Cerebellar cortex (tissue), 1 donor: ENCODE measurements around the gene SBSN.
A peak's percentile ranks its signal among the peaks of the same experiment; 100 is the strongest.

Source experiments
- DNase-seq: peaks from one replicate; pipeline ENCODE4 v3.0.0-alpha.2; 2015; ENCODE audit warnings: low spot score

The SBSN gene

DNA sequence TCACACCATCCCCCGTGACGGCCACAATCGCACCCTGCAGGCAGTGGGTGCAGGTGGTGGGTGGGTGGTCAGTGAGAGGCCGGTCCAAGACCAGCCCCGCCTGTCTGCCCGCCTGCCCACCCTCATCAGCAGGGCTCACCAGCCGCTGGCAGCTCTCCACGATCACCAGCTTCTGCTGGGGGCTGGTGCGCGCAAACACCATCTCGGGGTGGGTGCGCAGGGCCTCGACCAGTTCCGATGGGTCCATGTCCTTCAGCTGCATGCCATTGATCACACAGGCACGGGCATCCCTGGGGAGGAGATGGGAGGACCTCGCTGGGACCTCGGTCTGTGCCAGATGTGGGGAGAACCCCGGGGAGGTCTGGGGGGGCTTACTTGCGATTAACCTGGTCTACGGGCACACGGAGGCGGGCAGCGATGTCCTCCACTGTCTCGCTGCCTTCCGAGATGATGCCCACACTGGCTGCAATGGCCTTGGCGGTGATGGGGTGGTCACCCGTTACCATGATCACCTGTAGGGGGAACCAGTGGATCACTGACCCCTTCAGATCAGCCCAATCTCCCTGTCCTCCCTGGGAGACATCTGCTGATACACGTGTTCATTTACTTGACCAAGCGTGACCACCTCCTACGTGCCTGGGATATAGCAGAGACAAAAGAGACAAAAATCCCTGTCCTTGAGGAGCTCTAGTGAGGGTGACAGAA, 27.3 kb upstream of the SBSN start:
- peak; percentile 39 for DNase-seq

DNA sequence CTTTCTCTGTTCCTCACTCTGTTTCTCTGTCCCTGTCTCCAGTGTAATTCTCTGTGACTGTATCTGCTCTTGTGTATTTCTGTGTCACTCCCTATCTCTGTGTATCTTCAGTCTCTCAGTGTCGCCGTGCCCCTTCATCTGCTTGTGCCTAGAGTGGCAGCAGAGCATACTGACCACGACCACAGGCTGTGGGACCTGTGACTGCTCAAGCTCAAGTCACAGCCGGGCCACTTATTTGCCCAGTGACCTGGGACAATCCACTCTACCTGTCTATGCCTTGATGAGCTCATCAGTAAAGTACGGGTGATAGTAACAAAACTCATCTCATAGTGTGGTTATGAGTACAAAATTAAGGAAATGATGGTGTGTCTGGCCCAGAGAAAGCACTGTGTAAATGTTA, 26.0 kb upstream of the SBSN start:
- no peak for DNase-seq

DNA sequence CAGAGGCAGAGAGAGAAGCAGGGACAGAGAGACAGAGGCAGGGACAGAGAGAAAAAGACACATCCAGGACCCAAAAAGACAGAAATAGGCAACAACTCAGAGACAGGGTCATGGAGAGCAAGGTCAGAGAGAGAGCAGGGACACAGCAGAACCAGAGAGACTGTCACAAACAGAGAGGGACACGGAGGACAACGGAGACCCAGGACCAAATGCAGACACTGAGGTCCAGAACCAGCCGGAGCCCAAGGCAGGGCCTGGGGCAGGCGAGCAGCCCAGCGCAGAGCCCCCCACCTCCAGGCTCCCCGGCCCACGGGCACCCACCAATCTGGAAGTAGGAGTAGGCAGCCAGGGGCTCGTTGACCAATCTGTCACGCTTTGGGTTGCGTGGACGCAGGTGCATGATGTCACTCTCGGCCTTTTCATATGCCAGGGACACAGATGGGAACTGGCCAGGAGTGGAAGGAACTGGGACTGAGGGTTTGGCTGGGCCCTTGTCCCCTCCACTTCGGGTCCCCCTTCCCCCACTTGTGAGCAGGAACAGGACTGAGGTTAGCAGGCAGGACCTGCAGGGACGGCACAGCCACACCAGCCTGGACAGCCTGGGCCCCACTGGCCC, 25.4 kb upstream of the SBSN start:
- peak; percentile 66 for DNase-seq

DNA sequence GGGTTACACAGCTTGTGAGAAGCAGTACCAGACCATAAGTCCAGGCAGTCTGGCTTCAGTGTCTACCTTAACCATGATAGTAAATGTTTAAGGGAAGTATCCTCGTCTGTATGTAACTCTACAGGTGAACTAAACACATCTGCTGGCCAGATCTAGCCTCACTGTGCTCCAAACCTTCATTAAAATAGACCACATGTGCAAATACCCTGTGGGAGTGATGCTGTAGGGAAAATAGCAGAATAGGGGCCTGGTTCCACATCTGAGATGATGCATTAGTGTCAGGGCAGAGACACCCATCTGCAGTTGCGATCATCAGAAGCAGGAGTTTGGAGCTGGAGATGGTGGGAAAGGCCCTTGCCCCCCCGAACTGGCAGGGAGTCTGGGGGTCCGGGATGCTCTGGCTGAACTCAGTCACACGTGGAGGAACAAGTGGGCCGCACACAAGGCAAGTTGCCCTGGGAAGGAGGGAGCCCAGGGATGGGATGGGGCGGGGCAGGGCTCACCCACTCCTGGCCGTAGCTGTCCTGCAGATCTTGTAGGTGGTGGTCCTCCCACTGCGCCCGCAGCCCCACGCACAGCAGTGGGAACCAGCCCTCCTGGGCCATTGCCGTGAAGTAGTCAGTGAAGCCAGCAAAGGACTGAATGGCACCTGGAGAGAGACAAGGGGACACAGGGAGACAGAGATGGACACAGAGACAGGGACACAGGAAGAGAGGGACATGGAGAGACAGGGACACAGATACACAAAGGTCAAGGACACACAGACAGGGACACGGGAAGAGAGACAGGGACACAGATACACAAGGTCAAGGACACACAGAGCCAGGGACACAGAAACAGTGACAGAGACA, 24.6 kb upstream of the SBSN start:
- DNase-seq = no peak

DNA sequence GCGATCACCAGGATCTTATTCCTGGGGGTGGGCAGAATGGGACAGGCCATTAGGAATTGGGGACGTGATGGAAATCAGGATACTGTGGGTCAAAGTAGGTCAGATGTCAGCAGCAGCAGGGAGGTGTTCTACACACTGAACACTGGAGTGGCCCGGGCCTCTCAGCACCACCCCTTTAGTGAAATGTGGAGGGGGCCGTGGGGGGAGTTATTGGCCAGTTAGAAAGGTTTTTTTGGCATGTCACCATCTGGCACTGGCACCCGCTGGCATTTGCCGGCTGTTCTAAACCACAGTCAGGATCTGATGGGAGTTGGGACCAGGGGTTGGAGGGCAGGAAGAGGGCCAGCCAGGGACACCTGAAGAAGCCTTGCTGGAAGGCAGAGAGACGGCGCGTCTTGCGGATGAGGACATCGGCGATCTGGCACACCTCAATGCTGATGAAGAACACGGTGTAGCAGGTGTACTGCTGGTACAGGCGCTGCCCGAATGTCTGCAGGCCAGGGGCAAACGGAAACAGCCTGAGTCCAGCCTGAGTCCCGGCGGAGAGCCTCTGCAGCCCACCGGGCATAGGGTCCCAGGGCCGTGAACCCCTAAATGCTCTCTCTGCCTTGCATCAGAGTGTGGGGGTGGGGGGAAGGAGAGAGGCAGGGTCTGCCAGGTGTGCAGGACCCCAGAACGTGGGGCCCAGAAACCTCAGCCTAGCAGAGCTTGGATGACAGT, 23.1 kb upstream of the SBSN start:
- no peak for DNase-seq

DNA sequence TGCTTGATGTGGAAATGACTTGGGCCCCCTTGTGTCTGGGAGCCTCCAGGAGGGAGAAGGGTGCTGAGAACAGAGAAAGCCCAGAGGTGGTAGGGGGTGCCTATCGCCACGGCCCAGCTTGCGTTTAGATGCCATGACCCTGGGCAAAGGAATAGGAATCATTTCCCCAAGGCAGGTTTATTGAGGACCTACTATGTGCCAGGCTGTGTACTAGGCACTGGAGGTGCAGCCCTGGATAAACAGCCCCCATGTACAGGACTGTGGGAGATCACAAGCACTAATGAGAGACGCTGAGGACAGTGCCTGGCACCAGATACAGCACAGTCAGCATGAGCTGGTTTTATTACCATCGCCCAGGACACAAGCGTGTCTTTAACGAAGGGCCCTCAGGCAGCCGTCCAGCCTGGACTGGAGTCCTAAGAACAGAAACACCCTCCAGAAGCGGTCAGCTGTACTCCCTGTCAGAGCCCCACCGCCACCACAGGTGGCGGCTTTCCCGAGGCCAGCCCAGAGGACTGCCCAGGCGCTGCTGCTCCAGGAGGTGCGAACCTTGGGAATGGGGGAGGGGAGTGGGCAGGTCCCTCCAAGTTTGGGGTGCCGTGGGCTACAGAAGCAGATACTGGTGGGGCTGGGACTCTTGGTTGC, 21.9 kb upstream of the SBSN start:
- DNase-seq = no peak

DNA sequence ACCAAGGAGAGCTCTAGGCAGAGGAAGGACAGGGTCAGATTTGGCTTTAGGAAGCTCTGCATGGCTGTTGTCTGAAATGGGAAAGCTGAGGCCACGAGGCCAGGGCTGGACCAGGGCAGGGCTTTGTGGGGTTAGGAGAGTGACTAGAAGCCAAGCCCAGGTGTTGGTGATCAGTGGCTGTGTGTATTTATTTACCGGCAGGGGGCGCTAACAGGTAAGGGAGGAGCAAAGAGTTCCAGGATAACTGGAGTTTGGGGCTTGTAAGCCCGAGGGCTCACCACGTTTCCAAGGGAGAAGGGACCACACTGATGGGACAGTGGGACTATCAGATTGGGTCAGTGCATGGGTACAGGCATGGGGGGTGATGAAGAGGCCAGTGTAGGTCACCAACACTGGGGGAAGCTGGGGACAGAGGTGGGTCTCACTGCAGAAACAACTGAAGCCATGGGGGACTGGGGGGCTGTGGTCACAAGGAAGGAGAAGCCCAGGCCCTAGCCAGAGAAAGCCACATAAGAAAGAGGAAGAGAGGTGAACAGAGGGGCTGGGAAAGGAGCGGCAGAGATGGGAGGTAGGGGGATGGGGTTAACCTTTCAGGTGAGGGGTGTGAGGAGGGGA, 21.2 kb upstream of the SBSN start:
- DNase-seq = peak; percentile 88

DNA sequence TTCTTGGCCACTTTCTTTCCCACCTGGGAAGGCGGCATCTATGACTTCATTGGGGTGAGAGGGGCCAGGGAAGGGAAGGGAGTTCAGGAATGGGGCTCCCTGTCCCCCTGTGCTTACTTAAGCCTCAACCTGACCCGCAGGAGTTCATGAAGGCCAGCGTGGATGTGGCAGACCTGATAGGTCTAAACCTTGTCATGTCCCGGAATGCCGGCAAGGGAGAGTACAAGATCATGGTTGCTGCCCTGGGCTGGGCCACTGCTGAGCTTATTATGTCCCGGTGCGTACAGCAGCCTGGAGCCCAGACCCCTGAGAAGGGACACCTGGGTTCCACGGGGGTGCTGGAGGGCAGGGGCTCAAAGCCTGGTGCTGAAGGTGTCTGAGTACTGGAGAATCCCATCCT, 18.4 kb upstream of the SBSN start:
- DNase-seq = no peak

DNA sequence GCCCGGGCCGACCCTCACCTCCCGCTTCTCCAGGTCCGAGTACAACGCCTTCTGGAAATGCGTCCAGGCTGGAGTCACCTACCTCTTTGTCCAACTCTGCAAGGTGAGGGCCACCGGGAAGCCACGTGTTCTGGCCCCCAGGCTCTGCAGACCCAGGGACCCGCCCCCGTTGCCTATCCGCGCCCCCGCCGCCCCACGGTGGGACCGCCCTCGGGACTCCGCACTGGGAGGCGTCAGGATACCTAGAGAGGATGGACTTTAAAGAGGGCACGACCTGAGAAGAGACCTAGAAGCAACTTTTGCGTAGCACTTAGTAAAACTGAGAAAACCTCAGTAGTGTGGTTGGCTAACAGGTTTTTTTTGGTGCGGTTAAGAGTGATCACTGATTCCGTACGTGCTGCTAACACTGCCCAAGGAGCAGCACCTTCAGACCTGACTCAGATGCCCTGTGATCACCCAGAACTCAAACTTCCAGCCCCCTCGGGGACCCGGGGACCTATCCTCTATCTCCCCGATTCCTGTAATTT, 17.8 kb upstream of the SBSN start:
- no peak for DNase-seq

DNA sequence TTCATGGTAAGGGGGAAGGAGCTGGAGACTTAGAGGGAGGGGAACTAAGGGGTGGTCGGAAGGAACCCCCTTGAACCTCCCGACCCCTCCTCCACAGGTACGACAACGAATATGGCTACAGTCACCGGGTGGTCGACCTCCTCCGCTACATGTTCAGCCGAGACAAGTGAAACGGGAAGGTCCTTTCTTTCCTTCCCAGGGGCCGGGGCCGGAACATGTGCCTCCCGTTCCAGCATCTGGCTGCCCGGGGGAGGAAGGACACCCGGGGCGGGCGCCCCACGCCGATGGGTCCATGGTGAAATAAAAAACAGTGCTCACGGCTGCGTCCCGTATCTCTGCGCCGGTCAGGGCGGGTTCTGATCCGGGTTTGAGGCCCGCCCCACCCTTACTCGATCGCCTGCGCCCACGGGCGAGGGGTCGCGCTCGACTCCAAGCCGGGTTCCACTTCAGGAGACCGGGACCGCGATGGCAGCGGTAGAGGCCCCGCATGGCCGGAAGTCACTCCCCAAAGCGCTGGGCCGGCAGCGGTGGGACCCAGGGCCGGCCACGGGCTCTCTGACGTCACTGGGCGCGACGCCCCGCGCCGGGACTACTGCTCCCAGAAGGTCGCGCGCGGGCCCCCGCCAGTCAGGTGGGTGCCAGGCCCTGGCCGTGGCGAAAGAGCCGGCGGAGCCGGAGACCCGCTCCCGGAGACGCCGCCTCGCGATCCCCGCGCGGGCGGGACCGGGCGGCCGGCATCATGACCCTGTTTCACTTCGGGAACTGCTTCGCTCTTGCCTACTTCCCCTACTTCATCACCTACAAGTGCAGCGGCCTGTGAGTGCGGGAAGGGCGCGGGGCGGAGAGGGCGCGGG, 17.1 kb upstream of the SBSN start, which contains the start of gene TMEM147:
TSS of gene TMEM147 (plus strand) at position 626 of the 854 bp plus-strand sequence. CDS start at position 740, 114 bp downstream.
- DNase-seq = peak; percentile 84

DNA sequence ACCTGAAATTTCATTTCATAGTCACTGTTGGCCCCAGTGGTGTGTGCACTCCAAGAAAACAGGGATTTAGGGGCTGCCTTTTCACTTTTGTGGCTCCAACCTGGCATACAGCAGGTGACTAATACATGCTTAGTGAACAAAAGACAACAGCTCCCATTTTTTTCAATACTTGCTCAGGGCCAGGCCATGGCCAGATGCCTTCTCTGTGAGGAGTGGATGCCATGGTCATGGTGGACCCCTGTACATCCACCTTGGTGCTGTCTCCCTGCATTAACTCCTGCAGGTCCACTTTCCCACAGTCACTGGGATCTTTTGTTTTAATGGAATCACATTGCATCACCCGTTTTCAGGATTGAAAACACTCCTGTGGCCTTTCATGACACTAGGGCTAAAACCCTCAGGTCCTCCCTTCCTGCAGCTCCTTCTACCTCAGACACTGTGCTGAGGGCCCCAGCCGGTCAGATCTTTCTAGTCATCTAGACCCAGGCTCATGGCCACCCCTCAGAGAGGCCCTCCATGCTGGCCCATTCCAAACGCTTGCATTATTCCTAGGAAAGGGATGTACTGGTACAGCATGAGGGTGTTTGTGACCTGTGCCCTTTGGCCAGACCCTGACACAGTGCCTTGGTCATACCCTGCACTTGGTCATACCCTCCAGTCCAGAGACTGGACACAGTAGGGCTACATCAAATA, 16.1 kb upstream of the SBSN start:
- DNase-seq = no peak

DNA sequence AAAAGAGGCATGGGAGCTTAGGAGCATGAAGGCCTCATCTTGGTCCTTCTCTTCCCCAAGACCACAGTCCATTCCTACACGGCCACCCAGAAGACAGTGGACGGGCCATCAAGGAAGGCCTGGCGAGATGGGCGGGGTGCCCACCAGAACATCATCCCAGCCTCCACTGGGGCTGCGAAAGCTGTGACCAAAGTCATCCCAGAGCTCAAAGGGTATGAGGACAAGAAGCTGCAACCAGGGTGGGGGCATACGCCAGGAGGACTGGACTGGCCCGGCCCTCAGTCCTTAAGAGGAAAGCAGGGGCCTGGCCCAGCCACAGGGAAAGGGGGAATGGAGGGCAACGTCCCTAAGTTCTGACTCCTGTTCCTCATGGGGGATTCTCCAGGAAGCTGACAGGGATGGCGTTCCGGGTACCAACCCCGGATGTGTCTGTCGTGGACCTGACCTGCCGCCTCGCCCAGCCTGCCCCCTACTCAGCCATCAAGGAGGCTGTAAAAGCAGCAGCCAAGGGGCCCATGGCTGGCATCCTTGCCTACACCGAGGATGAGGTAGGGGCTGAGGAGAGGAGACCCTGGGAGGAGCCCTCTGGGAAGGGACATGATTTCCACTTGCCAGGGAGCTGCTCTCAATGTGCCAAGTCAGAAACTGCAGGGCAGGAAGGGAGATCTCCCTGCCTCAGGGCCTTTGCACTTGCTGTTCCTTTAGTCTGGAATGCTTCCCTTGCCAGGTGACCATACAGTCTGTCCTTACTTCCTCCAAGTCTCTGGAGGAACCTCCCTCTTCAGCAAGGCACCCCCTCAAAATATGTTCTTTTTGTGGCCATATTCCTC, 15.4 kb upstream of the SBSN start:
- DNase-seq = no peak

DNA sequence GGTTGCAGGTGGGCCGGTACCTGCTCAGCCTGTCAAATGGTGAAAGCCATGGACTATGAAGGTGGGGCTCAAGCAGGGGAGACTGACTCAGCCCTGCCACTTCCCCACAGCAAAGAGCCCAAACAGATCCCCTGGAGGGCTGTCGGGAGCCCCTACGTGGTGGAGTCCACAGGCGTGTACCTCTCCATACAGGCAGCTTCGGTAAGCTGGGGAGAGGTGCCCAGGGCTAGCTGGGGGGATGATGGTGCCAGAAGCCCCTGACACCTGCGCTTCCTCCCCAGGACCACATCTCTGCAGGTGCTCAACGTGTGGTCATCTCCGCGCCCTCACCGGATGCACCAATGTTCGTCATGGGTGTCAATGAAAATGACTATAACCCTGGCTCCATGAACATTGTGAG, 14.1 kb upstream of the SBSN start:
- DNase-seq = no peak

DNA sequence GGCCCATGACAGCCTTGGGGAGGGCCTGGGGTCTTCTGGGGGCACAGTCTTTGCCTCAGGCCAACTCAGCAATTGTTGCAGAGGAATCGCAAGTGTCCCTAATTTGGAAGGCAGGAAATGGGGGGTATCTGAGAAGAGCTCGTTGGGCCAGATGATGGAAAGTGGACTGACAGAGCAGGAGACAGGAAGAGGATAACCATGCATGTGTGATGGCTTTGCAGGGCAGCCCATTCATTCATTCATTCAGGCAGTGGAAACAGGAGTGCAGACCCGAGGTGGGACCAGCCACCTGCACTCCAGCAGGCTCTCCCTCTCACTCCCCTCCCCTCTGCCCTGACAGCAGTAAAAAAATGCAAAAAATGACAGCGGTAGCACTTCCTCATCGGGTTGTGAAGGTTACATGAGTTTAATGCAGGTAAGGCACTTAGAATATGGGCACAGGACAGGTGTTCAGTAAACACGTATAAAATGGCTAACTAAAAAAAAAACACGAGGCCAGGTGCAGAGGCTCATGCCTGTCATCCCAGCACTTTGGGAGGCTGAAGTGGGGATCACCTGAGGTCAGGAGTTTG, 12.3 kb upstream of the SBSN start:
- DNase-seq = no peak

DNA sequence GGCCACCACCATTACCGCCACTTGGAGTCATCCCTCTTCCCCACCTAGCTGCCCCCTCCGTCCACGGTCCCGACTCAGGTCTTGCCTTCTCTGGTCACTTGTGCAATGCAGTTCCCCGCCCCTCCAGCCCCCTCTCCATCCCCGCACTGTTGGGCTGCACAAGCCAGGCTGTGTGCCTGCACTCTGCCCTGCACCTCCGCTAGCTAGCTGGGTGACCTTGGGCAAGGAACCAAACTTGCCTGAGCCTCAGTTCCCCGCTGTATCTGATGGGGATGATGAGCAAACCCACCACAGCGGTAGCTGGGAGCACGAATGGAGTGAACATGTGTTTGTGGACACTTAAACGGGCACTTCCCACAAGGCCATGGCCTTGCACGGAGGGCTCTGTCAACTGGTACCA, 11.7 kb upstream of the SBSN start:
- DNase-seq = no peak

DNA sequence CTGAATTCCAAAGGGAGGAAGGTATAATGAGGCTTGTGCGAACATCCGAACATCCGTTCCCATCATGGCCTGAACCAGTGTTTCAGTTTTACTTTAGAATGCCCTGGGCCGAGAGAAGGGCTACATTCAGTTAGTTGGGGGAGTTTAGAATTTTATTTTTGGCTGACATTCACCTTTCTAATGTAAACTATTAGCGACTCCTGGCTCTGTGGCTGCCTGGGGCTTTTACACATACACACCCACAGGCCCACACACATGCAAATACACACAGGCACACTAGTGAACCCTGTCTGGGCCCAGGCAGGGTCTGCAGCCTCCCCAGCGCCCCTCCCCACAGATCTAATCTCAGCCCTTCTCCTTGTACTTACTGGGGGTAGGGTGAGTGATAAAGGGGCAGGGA, 11.2 kb upstream of the SBSN start:
- no peak for DNase-seq

DNA sequence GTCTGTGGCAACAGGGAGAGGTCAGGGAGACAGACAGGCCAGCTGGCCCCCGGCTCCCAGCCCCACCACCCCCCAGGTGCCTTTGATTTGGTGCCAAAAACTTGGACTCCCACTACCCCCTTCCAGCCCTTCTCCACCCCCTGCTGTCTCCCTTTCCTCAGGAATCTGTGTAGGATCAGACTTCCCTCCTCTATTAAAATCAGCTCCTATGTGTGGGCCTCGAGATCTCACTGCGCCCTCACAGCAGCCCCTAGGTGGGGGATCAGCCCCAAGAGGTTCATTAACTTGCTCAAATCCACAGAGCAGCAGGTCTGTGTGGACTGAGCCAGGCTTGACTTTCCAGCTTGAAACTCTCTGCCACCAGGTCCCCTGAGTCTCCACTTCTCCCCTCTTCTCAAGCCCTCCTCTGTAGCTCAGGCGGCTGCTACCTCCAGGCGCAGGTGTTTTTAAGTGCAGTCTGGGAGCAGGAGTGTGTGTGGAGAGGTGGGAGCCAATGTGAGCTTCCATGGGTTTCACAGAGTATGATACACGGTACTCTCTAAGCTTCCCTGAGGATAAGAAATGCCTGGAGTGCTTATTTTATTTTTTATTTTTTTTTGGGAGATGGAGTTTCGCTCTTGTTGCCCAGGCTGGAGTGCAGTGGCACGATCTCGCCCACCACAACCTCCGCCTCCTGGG, 6.8 kb upstream of the SBSN start:
- no peak for DNase-seq
